Left forelimb (tissue), 1 donor: Measurements from ENCODE around the gene GPR89A.
"Not testable (repeated sequence)": the region's sequence is repeated elsewhere in the genome, so short reads cannot be mapped to it uniquely, and the experiment has no call there.

ENCODE experiments used
- DNase-seq: peaks from one replicate; pipeline ENCODE4 v3.0.0-alpha.2; 2018; ENCODE audit warnings: low spot score

The GPR89A gene

GRCh38 chr1:145686078-145686477 is 78.3 kb downstream of the GPR89A start:
- DNase-seq: not testable (repeated sequence)

- DNase-seq: no peak
These were observed 80.5 kb downstream of the GPR89A start for GRCh38 chr1:145688328-145688727.

GRCh38 chr1:145688924-145689323 is 81.1 kb downstream of the GPR89A start:
- no peak for DNase-seq

- DNase-seq: no peak
These were observed 82.1 kb downstream of the GPR89A start for GRCh38 chr1:145689922-145690321.

GRCh38 chr1:145690587-145691558 is 83.1 kb downstream of the GPR89A start:
- no peak for DNase-seq

- no peak for DNase-seq
These were observed 85.1 kb downstream of the GPR89A start for GRCh38 chr1:145692785-145693443.

- DNase-seq: no peak
These were observed 88.2 kb downstream of the GPR89A start for GRCh38 chr1:145695821-145696629.

GRCh38 chr1:145696630-145696960 is 88.8 kb downstream of the GPR89A start:
- DNase-seq: no peak

- DNase-seq: no peak
These were observed 93.6 kb downstream of the GPR89A start for GRCh38 chr1:145701306-145701862.

- DNase-seq: no peak
These were observed 94.3 kb downstream of the GPR89A start for GRCh38 chr1:145702052-145702451.

GRCh38 chr1:145702826-145703225 is 95.0 kb downstream of the GPR89A start:
- no peak for DNase-seq

GRCh38 chr1:145705622-145706021 is 97.8 kb downstream of the GPR89A start:
- DNase-seq: no peak

- DNase-seq: no peak
These were observed 98.4 kb downstream of the GPR89A start for GRCh38 chr1:145706086-145706664.

- no peak for DNase-seq
These were observed 99.5 kb downstream of the GPR89A start, which contains the start of gene PDZK1 for GRCh38 chr1:145707183-145707867. Gene PDZK1 (minus strand): TSS chr1:145707368. CDS start chr1:145688021, 19,347 bp downstream.

- DNase-seq: no peak
These were observed 100.3 kb downstream of the GPR89A start for GRCh38 chr1:145708063-145708462.

- no peak for DNase-seq
These were observed 102.7 kb downstream of the GPR89A start for GRCh38 chr1:145710291-145711027.

- no peak for DNase-seq
These were observed 103.4 kb downstream of the GPR89A start for GRCh38 chr1:145711213-145711651.

- DNase-seq: no peak
These were observed 106.8 kb downstream of the GPR89A start for GRCh38 chr1:145714524-145715111.

- DNase-seq: no peak
These were observed 109.0 kb downstream of the GPR89A start for GRCh38 chr1:145716641-145717345.
